ENCODE data around the gene SPINK6. TPM values are rescaled to one million over a fixed set of nuclear protein-coding genes. Genes with fewer than 3 reads are reported as not detected.
A peak's percentile ranks its signal among the peaks of the same experiment; 100 is the strongest.

Gene SPINK6
- total and polyA plus RNA-seq, 3 donors from 2014 or later = not detected

GRCh38 chr5:148179234-148179824 lies 23.5 kb upstream of the SPINK6 start:
- H3K27ac ChIP-seq = no peak overlapping the region
- no peaks in the 10 kb centered on the region for H3K36me3 ChIP-seq (ENCODE audit: low read depth, missing control alignments)
- TF ChIP-seq POLR2A (IDR thresholded peaks at IDR 0.05) = no peak
- TF ChIP-seq CTCF (IDR thresholded peaks at IDR 0.05) = peak; percentile 55 to 65 (median 57)
- no peaks in the 10 kb centered on the region for H3K9me3 ChIP-seq
- intact Hi-C loops (cut with DNase I; ENCODE audit: low total_unique reads) = no loop called here
- DNase-seq = no peak
- H3K27me3 ChIP-seq = no peaks in the 10 kb centered on the region
- H3K4me1 ChIP-seq = no peaks in the 10 kb centered on the region
- 42 to 48% methylated on average over 3 of the region's 3 CpGs for WGBS, 2 donors
- no peak overlapping the region for H3K4me3 ChIP-seq

DNA sequence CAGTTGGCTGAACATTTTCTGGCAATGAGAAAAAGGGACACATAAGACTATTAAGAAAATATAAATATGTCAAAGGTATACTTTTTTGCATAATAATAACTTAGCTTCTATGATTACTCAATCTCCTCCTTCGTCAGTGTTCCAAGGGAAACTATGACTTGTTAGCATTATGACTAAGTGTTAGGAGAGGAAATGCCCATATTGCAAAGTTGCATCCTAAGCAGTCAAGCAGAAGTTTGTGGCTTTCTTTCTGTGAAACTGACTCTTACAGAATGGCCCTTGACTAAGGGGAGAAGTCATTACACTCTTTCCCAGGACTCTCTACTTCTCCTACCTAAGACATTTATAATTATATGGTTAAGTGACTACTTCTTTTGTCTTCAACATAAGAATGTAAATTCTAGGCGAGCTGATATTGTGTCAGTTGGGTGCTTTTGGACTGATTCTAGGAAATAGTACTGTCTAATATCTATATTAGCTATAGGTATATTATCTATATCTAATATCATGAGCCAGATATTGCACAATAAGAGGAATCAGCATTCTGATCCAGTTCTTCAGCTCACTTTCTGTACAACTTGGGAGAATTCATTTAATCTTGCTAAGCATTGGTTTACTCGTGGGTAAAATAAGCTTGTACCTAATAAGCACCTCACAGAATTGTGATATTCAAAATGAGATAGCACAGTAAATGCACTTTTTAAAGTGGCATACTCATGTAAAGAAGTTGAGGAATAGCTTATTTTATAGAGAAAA lies 16.4 kb upstream of the SPINK6 start:
- Histone ChIP-seq H3K36me3 (ENCODE audit: low read depth, missing control alignments) (no peaks in the 10 kb centered on the region), H3K9me3 (no peaks in the 10 kb centered on the region), H3K27ac (no peak overlapping the region), H3K4me1 (no peaks in the 10 kb centered on the region), H3K27me3 (no peaks in the 10 kb centered on the region), H3K4me3 (no peak overlapping the region)
- TF ChIP-seq CTCF (IDR thresholded peaks at IDR 0.05) (no peak), POLR2A (IDR thresholded peaks at IDR 0.05) (no peak)
- DNase-seq = no peak
- 85 to 88% methylated on average over 3 of the region's 3 CpGs for WGBS, 2 donors
- intact Hi-C loops (cut with DNase I; ENCODE audit: low total_unique reads) = no loop called here

GRCh38 chr5:148191010-148191409 lies 11.8 kb upstream of the SPINK6 start:
- Histone ChIP-seq H3K4me1 (no peaks in the 10 kb centered on the region), H3K27me3 (no peaks in the 10 kb centered on the region), H3K9me3 (no peaks in the 10 kb centered on the region), H3K4me3 (no peak overlapping the region), H3K27ac (no peak overlapping the region), H3K36me3 (ENCODE audit: low read depth, missing control alignments) (no peaks in the 10 kb centered on the region)
- no peak for TF ChIP-seq CTCF (IDR thresholded peaks at IDR 0.05)
- no peak for TF ChIP-seq POLR2A (IDR thresholded peaks at IDR 0.05)
- intact Hi-C loops (cut with DNase I; ENCODE audit: low total_unique reads) = no loop called here
- DNase-seq = no peak
- WGBS, 2 donors = 21 to 37% methylated on average over 1 of the region's 1 CpG

GRCh38 chr5:148193202-148193601 lies 9.6 kb upstream of the SPINK6 start:
- H3K4me3 ChIP-seq = no peak overlapping the region
- no peaks in the 10 kb centered on the region for H3K4me1 ChIP-seq
- H3K27me3 ChIP-seq = no peaks in the 10 kb centered on the region
- 91 to 94% methylated on average over 1 of the region's 1 CpG for WGBS, 2 donors
- H3K9me3 ChIP-seq = no peaks in the 10 kb centered on the region
- H3K36me3 ChIP-seq (ENCODE audit: low read depth, missing control alignments) = no peaks in the 10 kb centered on the region
- TF ChIP-seq POLR2A (IDR thresholded peaks at IDR 0.05) (no peak), CTCF (IDR thresholded peaks at IDR 0.05) (no peak)
- H3K27ac ChIP-seq = no peak overlapping the region
- no peak for DNase-seq
- intact Hi-C loops (cut with DNase I; ENCODE audit: low total_unique reads) = no loop called here
